ENCODE data around the gene DLGAP1. TPM values are rescaled to one million over a fixed set of nuclear protein-coding genes. Genes with fewer than 3 reads are reported as not detected.

DLGAP1 gene
- total and polyA plus RNA-seq, 2 of the 8 experiments (the other 6 are each of a cell fraction or from before 2014, with no cell fraction given) = 11.8 to 16.9 TPM

- Histone ChIP-seq H2BK5ac (ENCODE audit: low read depth, low read length) (peak overlapping the region; percentile 56; the same call in 1 of the 2 replicates), H3K4me3 (ENCODE audit: extremely low read depth in 1 of 4, insufficient read depth in 2 of 4, low read depth in 3 of 4, low read length in 4 of 4) (no peak overlapping the region), H3K9me3 (ENCODE audit: insufficient read depth in 2 of 2, low read depth in 1 of 2, low read length in 1 of 2) (no peaks in the 10 kb centered on the region), H3K27ac (ENCODE audit: low read depth, low read length) (no peak overlapping the region), H4K8ac (ENCODE audit: extremely low read depth, insufficient read depth, low read length) (no peak overlapping the region), H2BK12ac (ENCODE audit: low read depth, low read length) (no peak overlapping the region), H3K4me1 (replicated peaks in 1 of 4; ENCODE audit: control insufficient read depth in 3 of 4, insufficient read depth in 4 of 4, low read length in 3 of 4) (peaks cover 0 to 11% (median 2%) of the 10 kb centered on the region in 4 experiments; a peak in 5 of 7 replicates), H3K56ac (replicated peaks; ENCODE audit: insufficient read length, low read depth, low read length) (no peak overlapping the region), H4K5ac (ENCODE audit: insufficient read length, low read depth, low read length) (no peak overlapping the region), H3K36me3 (ENCODE audit: control insufficient read depth in 2 of 4, insufficient read depth in 4 of 4, low read length in 3 of 4) (no peaks in the 10 kb centered on the region), H3K18ac (ENCODE audit: extremely low read depth, low read length) (peak overlapping the region; percentile 57; the same call in 1 of the 2 replicates), H3K27me3 (replicated peaks in 1 of 4; ENCODE audit: control insufficient read depth in 3 of 4, extremely low read depth in 1 of 4, insufficient read depth in 3 of 4, low read length in 3 of 4) (no peaks in the 10 kb centered on the region), H4K20me1 (replicated peaks in 1 of 2; ENCODE audit: control insufficient read depth in 1 of 2, insufficient read depth in 2 of 2, low read length in 2 of 2) (no peaks in the 10 kb centered on the region), H4K91ac (replicated peaks; ENCODE audit: insufficient read length, low read length) (no peak overlapping the region), H2AFZ (ENCODE audit: low read length) (no peak overlapping the region), H3K4ac (replicated peaks; ENCODE audit: insufficient read length, low read depth, low read length) (no peak overlapping the region), H2BK20ac (ENCODE audit: low read length) (peak overlapping the region; percentile 81; the same call in 1 of the 2 replicates), H3K79me2 (ENCODE audit: control insufficient read depth in 1 of 2, insufficient read depth in 2 of 2, low read length in 2 of 2) (no peaks in the 10 kb centered on the region), H2BK15ac (ENCODE audit: low read length) (no peak overlapping the region), H3K79me1 (ENCODE audit: low read depth, low read length) (no peaks in the 10 kb centered on the region), H3K4me2 (ENCODE audit: insufficient read depth in 1 of 2, low read depth in 2 of 2, low read length in 2 of 2) (no peak overlapping the region), H3K14ac (ENCODE audit: insufficient read length) (no peak overlapping the region), H2AK5ac (ENCODE audit: low read depth, low read length) (0 out of 2 replicates have a peak overlapping the region, but pooled peaks have one; percentile 34), H2BK120ac (replicated peaks; ENCODE audit: low read depth, low read length) (no peak overlapping the region), H3K23me2 (ENCODE audit: low read depth, low read length) (no peaks in the 10 kb centered on the region), H3K23ac (ENCODE audit: insufficient read length) (no peak overlapping the region), H3K9ac (replicated peaks in 1 of 4; ENCODE audit: extremely low read depth in 1 of 4, low read depth in 3 of 4, low read length in 3 of 4) (no peak overlapping the region)
- 64% methylated on average over 4 of the region's 4 CpGs; no CpG with 5 or more reads in 1 of the 2 experiments for WGBS, 2 experiments (ENCODE audit: extremely low coverage in 1 of 2, insufficient coverage in 1 of 2, insufficient read length in 1 of 2, insufficient replicate concordance in 2 of 2, low coverage in 1 of 2, low lambda C conversion rate in 2 of 2, missing lambda C conversion rate in 1 of 2)
- POLR2A ChIA-PET (ENCODE audit: partially characterized antibody) = interaction anchor here (0.8 to 3.0 kb wide), 4 partner anchors 9 to 46 kb away, joined by 4 to 18 read pairs (median 10); no protein-coding TSS in a partner anchor
- DNase-seq (ENCODE audit: low read depth in 1 of 2, low spot score in 2 of 2) (no peak), FAIRE-seq (no peak)
- CTCF ChIA-PET (ENCODE audit: partially characterized antibody) = interaction anchor here (1.0 to 1.2 kb wide), 3 partner anchors 8 to 51 kb away, joined by 3 to 7 read pairs (median 3); no protein-coding TSS in a partner anchor
- TF ChIP-seq, protein P1, sequence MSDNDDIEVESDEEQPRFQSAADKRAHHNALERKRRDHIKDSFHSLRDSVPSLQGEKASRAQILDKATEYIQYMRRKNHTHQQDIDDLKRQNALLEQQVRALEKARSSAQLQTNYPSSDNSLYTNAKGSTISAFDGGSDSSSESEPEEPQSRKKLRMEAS (IDR thresholded peaks at IDR 0.05) = no peak
- TF ChIP-seq JUND (IDR thresholded peaks at IDR 0.05; ENCODE audit: low read length) (no peak), FOSL1 (IDR thresholded peaks at IDR 0.05; ENCODE audit: insufficient read depth, low read depth, low read length) (no peak), SIX5 (IDR thresholded peaks at IDR 0.05; ENCODE audit: low read depth, low read length) (no peak), TAF1 (IDR thresholded peaks at IDR 0.05; ENCODE audit: low read depth, low read length) (no peak), SP2 (IDR thresholded peaks at IDR 0.05; ENCODE audit: low read length) (no peak), SIN3A (conservative IDR thresholded peaks at IDR 0.05 in 1 of 2, IDR thresholded peaks at IDR 0.05 in 1 of 2; ENCODE audit: low read depth in 1 of 2, low read length in 2 of 2) (no peak), CEBPB (IDR thresholded peaks at IDR 0.05; ENCODE audit: low read depth, low read length) (no peak), NRF1 (IDR thresholded peaks at IDR 0.05; ENCODE audit: low read depth, low read length) (no peak), SP1 (IDR thresholded peaks at IDR 0.05; ENCODE audit: low read depth, low read length) (no peak), NANOG (IDR thresholded peaks at IDR 0.05; ENCODE audit: insufficient read depth, low read depth, low read length, poor library complexity, severe bottlenecking) (no peak)
- TF ChIP-seq, protein P2, sequence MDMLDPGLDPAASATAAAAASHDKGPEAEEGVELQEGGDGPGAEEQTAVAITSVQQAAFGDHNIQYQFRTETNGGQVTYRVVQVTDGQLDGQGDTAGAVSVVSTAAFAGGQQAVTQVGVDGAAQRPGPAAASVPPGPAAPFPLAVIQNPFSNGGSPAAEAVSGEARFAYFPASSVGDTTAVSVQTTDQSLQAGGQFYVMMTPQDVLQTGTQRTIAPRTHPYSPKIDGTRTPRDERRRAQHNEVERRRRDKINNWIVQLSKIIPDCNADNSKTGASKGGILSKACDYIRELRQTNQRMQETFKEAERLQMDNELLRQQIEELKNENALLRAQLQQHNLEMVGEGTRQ (IDR thresholded peaks at IDR 0.05; ENCODE audit: low read length) = no peak
Observed at GRCh38 chr18:3615374-3615985, 839.6 kb downstream of the DLGAP1 start.
